Lower leg skin (tissue), 3 donors: Measurements from ENCODE around the gene CCNYL1.

Experiments used
- POLR2A ChIP-seq, 2 donors: fragments of 450-650 bp; IDR thresholded peaks; one replicate each; pipeline ENCODE4 v1.6.1; 2016 to 2017; ENCODE audit warnings: antibody characterized with exemption in 2 of 2, mild to moderate bottlenecking in 1 of 2, moderate library complexity in 1 of 2
- TF ChIP-seq, protein P1 (sequence below), 3 donors: fragments of 450-650 bp; IDR thresholded peaks; one replicate each; pipeline ENCODE4 v1.5.1; 2016; ENCODE audit warnings: antibody characterized with exemption in 3 of 3, mild to moderate bottlenecking in 3 of 3, moderate library complexity in 2 of 3

DNA sequence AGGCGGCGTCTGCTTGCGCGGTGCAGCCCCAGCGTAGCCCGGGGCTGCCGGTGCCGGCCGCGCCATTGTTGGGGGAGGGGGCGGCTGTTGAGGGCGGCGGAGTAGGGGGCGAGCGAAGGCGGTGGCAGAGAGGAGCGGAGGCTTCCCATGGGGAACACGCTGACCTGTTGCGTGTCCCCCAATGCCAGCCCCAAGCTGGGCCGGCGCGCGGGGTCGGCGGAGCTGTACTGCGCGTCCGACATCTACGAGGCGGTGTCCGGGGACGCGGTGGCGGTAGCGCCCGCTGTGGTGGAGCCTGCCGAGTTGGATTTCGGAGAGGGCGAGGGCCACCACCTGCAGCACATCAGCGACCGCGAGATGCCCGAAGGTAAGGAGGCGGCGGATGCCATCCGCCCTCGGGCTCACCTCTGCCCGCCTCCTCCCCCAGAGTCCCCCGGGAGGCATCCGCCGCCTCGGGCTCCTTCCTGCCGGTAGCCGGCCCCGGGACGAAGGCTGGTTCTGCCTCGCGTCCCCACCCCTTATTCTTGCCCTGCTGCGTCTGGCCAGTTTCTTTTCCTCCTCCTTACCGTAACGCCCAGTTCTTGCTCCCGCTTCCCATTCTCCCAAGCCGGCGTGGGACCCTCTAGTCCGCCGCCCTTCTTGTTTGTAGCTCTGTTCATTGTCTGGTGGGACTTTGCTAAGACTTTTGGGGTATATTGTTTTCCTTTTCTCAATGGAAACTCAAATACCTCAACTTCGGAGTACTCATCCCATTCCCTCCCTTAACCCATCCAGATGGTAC is 500 bp downstream of the CCNYL1 start:
- TF ChIP-seq, protein P1, sequence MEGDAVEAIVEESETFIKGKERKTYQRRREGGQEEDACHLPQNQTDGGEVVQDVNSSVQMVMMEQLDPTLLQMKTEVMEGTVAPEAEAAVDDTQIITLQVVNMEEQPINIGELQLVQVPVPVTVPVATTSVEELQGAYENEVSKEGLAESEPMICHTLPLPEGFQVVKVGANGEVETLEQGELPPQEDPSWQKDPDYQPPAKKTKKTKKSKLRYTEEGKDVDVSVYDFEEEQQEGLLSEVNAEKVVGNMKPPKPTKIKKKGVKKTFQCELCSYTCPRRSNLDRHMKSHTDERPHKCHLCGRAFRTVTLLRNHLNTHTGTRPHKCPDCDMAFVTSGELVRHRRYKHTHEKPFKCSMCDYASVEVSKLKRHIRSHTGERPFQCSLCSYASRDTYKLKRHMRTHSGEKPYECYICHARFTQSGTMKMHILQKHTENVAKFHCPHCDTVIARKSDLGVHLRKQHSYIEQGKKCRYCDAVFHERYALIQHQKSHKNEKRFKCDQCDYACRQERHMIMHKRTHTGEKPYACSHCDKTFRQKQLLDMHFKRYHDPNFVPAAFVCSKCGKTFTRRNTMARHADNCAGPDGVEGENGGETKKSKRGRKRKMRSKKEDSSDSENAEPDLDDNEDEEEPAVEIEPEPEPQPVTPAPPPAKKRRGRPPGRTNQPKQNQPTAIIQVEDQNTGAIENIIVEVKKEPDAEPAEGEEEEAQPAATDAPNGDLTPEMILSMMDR (IDR thresholded peaks at IDR 0.05): no peak
- no peak for TF ChIP-seq POLR2A (IDR thresholded peaks at IDR 0.05)
